H1 (cell line): ENCODE measurements around the gene SCN3A. TPM values are rescaled to one million over a fixed set of nuclear protein-coding genes. Genes with fewer than 3 reads are reported as not detected.

Experiments used
- CTCF ChIA-PET: fragments of 300-600 bp; sonication (Branson Sonifier 250); formaldehyde crosslinking; loops from one replicate; lab custom pipeline; 2021; ENCODE audit not compliant: partially characterized antibody; lab: Charles Lee
- POLR2A ChIA-PET: fragments of 300-600 bp; sonication (Branson Sonifier 250); formaldehyde crosslinking; loops from one replicate; lab custom pipeline; 2021; ENCODE audit warnings: inconsistent platforms; ENCODE audit not compliant: partially characterized antibody; lab: Charles Lee
- DNase-seq, 2 experiments: peaks; one replicate each; pipeline versions ENCODE4 v3.0.0 to v3.0.0-alpha.2; 2010 to 2022; ENCODE audit warnings: low spot score in 2 of 2, low read depth in 1 of 2, mixed read lengths in 1 of 2
- FAIRE-seq: peaks from 2 replicates; lab custom pipeline; 2011; peaks lifted over from hg19 to GRCh38; lab: Jason Lieb, UNC
- H2AFZ ChIP-seq: 2 replicates; pipeline ENCODE4 v1.8.1; 2012; ENCODE audit warnings: low read length, inconsistent platforms
- H2AK5ac ChIP-seq: 2 replicates; pipeline ENCODE4 v1.6.1; 2013; ENCODE audit warnings: low read depth, low read length
- H2BK120ac ChIP-seq: replicated peaks from 2 replicates; pipeline ENCODE3; 2013; ENCODE audit warnings: low read depth, low read length, inconsistent platforms
- H2BK12ac ChIP-seq: 2 replicates; pipeline ENCODE4 v1.6.1; 2013; ENCODE audit warnings: low read depth, low read length
- H2BK15ac ChIP-seq: 2 replicates; pipeline ENCODE4 v1.6.1; 2013; ENCODE audit warnings: low read length
- H2BK20ac ChIP-seq: 2 replicates; pipeline ENCODE4 v1.6.1; 2013; ENCODE audit warnings: low read length
- H2BK5ac ChIP-seq: 2 replicates; pipeline ENCODE4 v1.6.1; 2013; ENCODE audit warnings: low read depth, low read length
- H3K14ac ChIP-seq: 2 replicates; pipeline ENCODE4 v1.6.1; 2013; ENCODE audit warnings: inconsistent platforms; ENCODE audit not compliant: insufficient read length
- H3K18ac ChIP-seq: 2 replicates; pipeline ENCODE4 v1.6.1; 2013; ENCODE audit warnings: low read length; ENCODE audit errors: extremely low read depth
- H3K23ac ChIP-seq: 2 replicates; pipeline ENCODE4 v1.6.1; 2013; ENCODE audit warnings: inconsistent platforms; ENCODE audit not compliant: insufficient read length
- H3K23me2 ChIP-seq: 2 replicates; pipeline ENCODE4 v1.6.1; 2013; ENCODE audit warnings: low read depth, low read length
- H3K27ac ChIP-seq: 2 replicates; pipeline ENCODE4 v1.6.1; 2011; ENCODE audit warnings: low read depth, low read length, inconsistent platforms
- H3K27me3 ChIP-seq, 4 experiments: replicated peaks in 1 of 4; 1 replicate in 1 of 4; 2 replicates in 3 of 4; pipeline versions ENCODE4 v1.6.1 to v1.8.1; 2011 to 2013; ENCODE audit warnings: low read length in 3 of 4, mild to moderate bottlenecking in 3 of 4, inconsistent platforms in 2 of 4, mixed read lengths in 2 of 4, moderate library complexity in 1 of 4; ENCODE audit not compliant: control insufficient read depth in 3 of 4, insufficient read depth in 3 of 4; ENCODE audit errors: extremely low read depth in 1 of 4
- H3K36me3 ChIP-seq, 4 experiments: 2 replicates each; pipeline versions ENCODE4 v1.6.1 to v1.8.1; 2011 to 2013; ENCODE audit warnings: mild to moderate bottlenecking in 4 of 4, low read length in 3 of 4, moderate library complexity in 2 of 4, control low read depth in 1 of 4, inconsistent platforms in 1 of 4; ENCODE audit not compliant: insufficient read depth in 4 of 4, control insufficient read depth in 2 of 4
- H3K4ac ChIP-seq: replicated peaks from 2 replicates; pipeline ENCODE3; 2013; ENCODE audit warnings: low read length, low read depth, mixed read lengths, inconsistent platforms; ENCODE audit not compliant: insufficient read length
- H3K4me1 ChIP-seq, 4 experiments: replicated peaks in 1 of 4; 1 replicate in 1 of 4; 2 replicates in 3 of 4; pipeline versions ENCODE4 v1.6.1 to v1.8.1; 2011 to 2013; ENCODE audit warnings: low read length in 3 of 4, inconsistent platforms in 2 of 4, mixed read lengths in 1 of 4; ENCODE audit not compliant: insufficient read depth in 4 of 4, control insufficient read depth in 3 of 4
- H3K4me2 ChIP-seq, 2 experiments: 2 replicates each; pipeline versions ENCODE4 v1.6.1 to v1.8.1; 2011 to 2013; ENCODE audit warnings: low read depth in 2 of 2, low read length in 2 of 2, control low read depth in 1 of 2, inconsistent platforms in 1 of 2, mild to moderate bottlenecking in 1 of 2; ENCODE audit not compliant: insufficient read depth in 1 of 2
- H3K4me3 ChIP-seq, 4 experiments: fragments of 200-600, 300-600 bp in 1 of 4; sonication (generic), shearing (Covaris generic), sonication (Bioruptor Twin) in 1 of 4; 2 replicates each; pipeline versions ENCODE4 v1.5.1 to v1.8.1; 2011 to 2016; ENCODE audit warnings: low read length in 4 of 4, low read depth in 3 of 4, control low read depth in 2 of 4, inconsistent platforms in 2 of 4, mild to moderate bottlenecking in 2 of 4, mixed read lengths in 1 of 4, moderate library complexity in 1 of 4; ENCODE audit not compliant: insufficient read depth in 2 of 4; ENCODE audit errors: extremely low read depth in 1 of 4
- H3K56ac ChIP-seq: replicated peaks from 2 replicates; pipeline ENCODE3; 2013; ENCODE audit warnings: low read depth, mild to moderate bottlenecking, mixed read lengths, low read length, inconsistent platforms; ENCODE audit not compliant: insufficient read length
- H3K79me1 ChIP-seq: 2 replicates; pipeline ENCODE4 v1.6.1; 2013; ENCODE audit warnings: low read depth, low read length, control low read depth
- H3K79me2 ChIP-seq, 2 experiments: 2 replicates each; pipeline versions ENCODE4 v1.6.1 to v1.8.1; 2012 to 2013; ENCODE audit warnings: low read length in 2 of 2, mild to moderate bottlenecking in 2 of 2, inconsistent platforms in 1 of 2; ENCODE audit not compliant: insufficient read depth in 2 of 2, control insufficient read depth in 1 of 2
- H3K9ac ChIP-seq, 4 experiments: replicated peaks in 1 of 4; 1 replicate in 1 of 4; 2 replicates in 3 of 4; pipeline versions ENCODE4 v1.6.1 to v1.8.1; 2011 to 2013; ENCODE audit warnings: low read depth in 3 of 4, low read length in 3 of 4, control low read depth in 2 of 4, mild to moderate bottlenecking in 2 of 4, moderate library complexity in 2 of 4, inconsistent platforms in 1 of 4; ENCODE audit errors: extremely low read depth in 1 of 4
- H3K9me3 ChIP-seq, 2 experiments: 2 replicates each; pipeline versions ENCODE4 v1.6.1 to v1.8.1; 2012 to 2013; ENCODE audit warnings: mild to moderate bottlenecking in 2 of 2, moderate library complexity in 2 of 2, control low read depth in 1 of 2, inconsistent platforms in 1 of 2, low read depth in 1 of 2, low read length in 1 of 2, mixed read lengths in 1 of 2; ENCODE audit not compliant: insufficient read depth in 2 of 2
- H4K20me1 ChIP-seq, 2 experiments: replicated peaks in 1 of 2; 2 replicates each; pipeline versions ENCODE3 to v1.8.1; 2011 to 2013; ENCODE audit warnings: inconsistent platforms in 2 of 2, low read length in 2 of 2, mild to moderate bottlenecking in 1 of 2; ENCODE audit not compliant: insufficient read depth in 2 of 2, control insufficient read depth in 1 of 2
- H4K5ac ChIP-seq: 2 replicates; pipeline ENCODE4 v1.6.1; 2013; ENCODE audit warnings: low read length, low read depth, mixed read lengths, inconsistent platforms; ENCODE audit not compliant: insufficient read length
- H4K8ac ChIP-seq: 2 replicates; pipeline ENCODE4 v1.8.0; 2013; ENCODE audit warnings: mild to moderate bottlenecking, moderate library complexity, low read length, inconsistent platforms; ENCODE audit not compliant: insufficient read depth; ENCODE audit errors: extremely low read depth
- H4K91ac ChIP-seq: replicated peaks from 2 replicates; pipeline ENCODE3; 2013; ENCODE audit warnings: low read length, mixed read lengths, inconsistent platforms; ENCODE audit not compliant: insufficient read length
- CBX8 ChIP-seq: fragments of 300-800, 300-1000 bp; sonication (generic); IDR thresholded peaks from 2 replicates; pipeline ENCODE4 v1.7.1; 2016; ENCODE audit warnings: low read depth, low read length, borderline replicate concordance
- EZH2 ChIP-seq: fragments of 200-600 bp; sonication (generic); IDR thresholded peaks from 2 replicates; pipeline ENCODE4 v1.7.1; 2012; ENCODE audit warnings: low read depth, mild to moderate bottlenecking, moderate library complexity, low read length, inconsistent platforms; ENCODE audit not compliant: severe bottlenecking
- KDM4A ChIP-seq: IDR thresholded peaks from one replicate; pipeline ENCODE4 v1.7.1; 2012; ENCODE audit warnings: low read depth, mild to moderate bottlenecking, moderate library complexity, low read length, inconsistent platforms; ENCODE audit not compliant: severe bottlenecking
- RNF2 ChIP-seq: fragments of 200-900, 300-1000 bp; sonication (generic); IDR thresholded peaks from 2 replicates; pipeline ENCODE4 v1.7.1; 2016; ENCODE audit warnings: borderline replicate concordance, low read depth, mild to moderate bottlenecking, antibody characterized with exemption, low read length; ENCODE audit not compliant: poor library complexity, severe bottlenecking; ENCODE audit errors: missing control alignments
- WGBS, 2 experiments: shearing (Covaris generic) in 1 of 2; methylation state at CpG; one replicate each; pipeline versions ENCODE4 v1.1.6 to v1.1.7; 2013 to 2015; ENCODE audit warnings: low lambda C conversion rate in 2 of 2, mixed read lengths in 2 of 2, inconsistent platforms in 1 of 2, low coverage in 1 of 2, missing lambda C conversion rate in 1 of 2; ENCODE audit not compliant: insufficient replicate concordance in 2 of 2, insufficient coverage in 1 of 2, insufficient read length in 1 of 2; ENCODE audit errors: extremely low coverage in 1 of 2, missing lambda C conversion rate in 1 of 2; 5-methylcytosine and 5-hydroxymethylcytosine counted together
- polyA plus RNA-seq, 7 experiments: library from polyadenylated mRNA; depleted of rRNA in 3 of 7; stranded (reverse) in 5 of 7; unstranded in 2 of 7; fragments of >200 nt in 5 of 7; fragments of 200-250 nt in 2 of 7; gene quantifications; 1 replicate in 5 of 7; 2 replicates in 1 of 7; 4 replicates in 1 of 7; pipeline versions ENCODE4 v1.2.1 to v1.2.3, GENCODE V29; 2011 to 2013; ENCODE audit warnings: missing spikeins in 2 of 7, mixed read lengths in 2 of 7
- total RNA-seq: library from RNA; stranded (reverse); fragmentation: NEBNext Ultra II Directional; extraction: Animal tissue kit (Norgen Biotek cat#: 25700); gene quantifications from 2 replicates; pipeline ENCODE4 v1.2.1, GENCODE V29; 2021

Gene SCN3A
- total and polyA plus RNA-seq, 2 of the 8 experiments (the other 6 are each of a cell fraction or from before 2014, with no cell fraction given) = 0.02 TPM; not detected in 1

DNA sequence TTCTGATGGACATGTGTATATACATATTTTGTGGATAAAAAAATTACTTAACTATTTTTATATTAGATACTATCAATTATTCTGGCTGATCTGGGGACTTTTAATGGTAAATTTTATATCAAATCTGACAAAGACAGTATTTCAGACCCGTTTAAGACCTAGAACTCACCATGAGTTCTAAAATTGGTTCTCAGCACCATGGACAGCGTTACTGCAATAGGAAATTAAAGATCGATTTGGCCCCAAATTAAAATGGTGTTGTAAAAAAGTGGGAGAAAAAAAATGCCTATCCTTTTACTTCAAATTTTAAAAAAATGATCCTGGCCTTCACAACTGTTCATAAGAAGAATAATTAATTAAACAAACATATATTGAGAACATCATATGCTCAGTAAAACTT is 34.4 kb upstream of the SCN3A start:
- Histone ChIP-seq H4K8ac (no peak overlapping the region), H2BK12ac (no peak overlapping the region)
- no peak for TF ChIP-seq EZH2
- TF ChIP-seq CBX8 = no peak
- no peak for TF ChIP-seq RNF2
- TF ChIP-seq KDM4A = no peak

More for the DNA sequence above, 34.4 kb upstream of the SCN3A start:
- FAIRE-seq (no peak), DNase-seq (no peak)
- no peak overlapping the region for H2BK120ac ChIP-seq
- no peak overlapping the region for H3K23ac ChIP-seq
- ChIA-PET CTCF (interaction anchor here (0.5 to 2.6 kb wide), 22 partner anchors 9 to 1238 kb away, joined by 3 to 19 read pairs (median 6); partner anchors contain the start of gene SCN3A), POLR2A (no interaction called here)
- H3K4me2 ChIP-seq = no peak overlapping the region
- no peaks in the 10 kb centered on the region for H3K9me3 ChIP-seq
- no peak overlapping the region for H3K27ac ChIP-seq
- no peaks in the 10 kb centered on the region for H4K20me1 ChIP-seq
- H3K9ac ChIP-seq = no peak overlapping the region
- H3K14ac ChIP-seq = no peak overlapping the region
- H2AK5ac ChIP-seq = no peak overlapping the region
- H2BK20ac ChIP-seq = no peak overlapping the region
- WGBS, 2 experiments = 46% methylated on average over 3 of the region's 3 CpGs; no CpG with 5 or more reads in 1 of the 2 experiments
- H3K23me2 ChIP-seq = no peaks in the 10 kb centered on the region
- H3K27me3 ChIP-seq = no peaks in the 10 kb centered on the region
- H2BK5ac ChIP-seq = no peak overlapping the region
- H3K18ac ChIP-seq = no peak overlapping the region
- H3K79me2 ChIP-seq = no peaks in the 10 kb centered on the region
- no peaks in the 10 kb centered on the region for H3K36me3 ChIP-seq
- H3K79me1 ChIP-seq = no peaks in the 10 kb centered on the region
- no peak overlapping the region for H2AFZ ChIP-seq
- no peak overlapping the region for H3K56ac ChIP-seq
- no peaks in the 10 kb centered on the region for H3K4me1 ChIP-seq
- no peak overlapping the region for H3K4me3 ChIP-seq
- no peak overlapping the region for H4K91ac ChIP-seq
- H4K5ac ChIP-seq = no peak overlapping the region
- H2BK15ac ChIP-seq = no peak overlapping the region
- H3K4ac ChIP-seq = no peak overlapping the region
